RPMI8226 (cell line): ENCODE measurements around the gene RHBDD3.
A peak's percentile ranks its signal among the peaks of the same experiment; 100 is the strongest.

Experiments
- DNase-seq: peaks from one replicate; pipeline ENCODE4 v3.0.0-alpha.2; 2015

The RHBDD3 gene

GRCh38 chr22:29267858-29268510 is at the start of gene RHBDD3, which contains the start of gene EWSR1:
TSS of gene RHBDD3 (minus strand) at chr22:29267981. CDS start at chr22:29265626, 2,355 bp downstream.
TSS of gene EWSR1 (plus strand) at chr22:29268268. CDS start at chr22:29268337, 69 bp downstream.
- peak; percentile 98 for DNase-seq

GRCh38 chr22:29316141-29316828 is 48.5 kb upstream of the RHBDD3 start:
- DNase-seq, result no peak

GRCh38 chr22:29315286-29316140 is 47.7 kb upstream of the RHBDD3 start, which contains the start of gene RASL10A:
TSS of gene RASL10A (minus strand) at chr22:29315697. CDS start at chr22:29315246, 451 bp downstream.
- DNase-seq, result no peak

- no peak for DNase-seq
Observed at GRCh38 chr22:29314537-29315285, 46.9 kb upstream of the RHBDD3 start.

- no peak for DNase-seq
Observed at GRCh38 chr22:29313576-29314466, 46.0 kb upstream of the RHBDD3 start.

- DNase-seq, result no peak
Observed at GRCh38 chr22:29313126-29313575, 45.4 kb upstream of the RHBDD3 start.

- DNase-seq, result no peak
Observed at GRCh38 chr22:29312218-29313125, 44.7 kb upstream of the RHBDD3 start.

GRCh38 chr22:29311464-29312217 is 43.9 kb upstream of the RHBDD3 start:
- DNase-seq, result no peak

- peak; percentile 78 for DNase-seq
Observed at GRCh38 chr22:29310863-29311339, 43.1 kb upstream of the RHBDD3 start.

GRCh38 chr22:29310065-29310862 is 42.5 kb upstream of the RHBDD3 start:
- no peak for DNase-seq

- no peak for DNase-seq
Observed at GRCh38 chr22:29309332-29310064, 41.7 kb upstream of the RHBDD3 start.

GRCh38 chr22:29308791-29309262 is 41.0 kb upstream of the RHBDD3 start:
- DNase-seq, result no peak

- DNase-seq, result no peak
Observed at GRCh38 chr22:29308148-29308790, 40.5 kb upstream of the RHBDD3 start.

GRCh38 chr22:29307596-29308147 is 39.9 kb upstream of the RHBDD3 start:
- DNase-seq, result no peak

GRCh38 chr22:29306835-29307595 is 39.2 kb upstream of the RHBDD3 start:
- peak; percentile 72 for DNase-seq
